Measurements from ENCODE around the gene COL1A1. TPM values are rescaled to one million over a fixed set of nuclear protein-coding genes. Genes with fewer than 3 reads are reported as not detected.

COL1A1 gene
- total and polyA plus RNA-seq, 2 experiments from 2014 or later: 1,063 to 6,071 TPM

DNA sequence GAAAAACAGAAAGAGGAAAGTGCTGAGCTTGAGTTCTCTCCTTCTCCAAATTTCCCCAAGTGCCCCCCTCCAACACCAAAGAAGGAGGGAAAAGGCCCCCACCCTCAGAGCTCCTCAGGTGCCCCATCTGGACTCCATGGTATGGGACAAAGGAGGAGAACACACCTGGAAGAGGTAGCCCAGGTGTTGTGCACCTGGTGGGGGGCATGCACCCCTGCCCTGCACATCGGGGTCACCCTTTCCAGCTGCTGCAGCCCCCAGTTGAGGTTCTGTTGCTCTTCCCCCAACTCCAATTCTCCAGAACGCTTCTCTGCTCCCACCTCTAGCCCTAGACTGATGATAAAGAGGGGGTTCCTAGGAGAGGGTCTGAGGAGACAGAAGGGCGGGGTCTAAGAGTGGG, 3.0 kb upstream of the COL1A1 start:
- no peak for TF ChIP-seq EZH2 (IDR thresholded peaks at IDR 0.05; ENCODE audit: borderline replicate concordance)
- TF ChIP-seq CTCF (IDR thresholded peaks at IDR 0.05; ENCODE audit: poor library complexity): no peak
- no peak for TF ChIP-seq EZH2phosphoT487 (IDR thresholded peaks at IDR 0.05; ENCODE audit: low read depth, severe bottlenecking, unreplicated experiment)
- no peaks in the 10 kb centered on the region for H3K9me2 ChIP-seq (replicated peaks; ENCODE audit: insufficient read depth)
- H3K9me3 ChIP-seq (ENCODE audit: low read depth): no peaks in the 10 kb centered on the region
- peak overlapping the region; percentile 88 for H3K27ac ChIP-seq
- no peaks in the 10 kb centered on the region for H4K20me1 ChIP-seq (ENCODE audit: insufficient read depth, poor library complexity, severe bottlenecking)
- H3K27me3 ChIP-seq: peaks cover 4% of the 10 kb centered on the region
- peaks cover 5% of the 10 kb centered on the region for H3K79me2 ChIP-seq
- no peaks in the 10 kb centered on the region for H3K36me3 ChIP-seq (replicated peaks; ENCODE audit: insufficient read depth, low read depth)
- peaks cover 48% of the 10 kb centered on the region for H3K4me1 ChIP-seq (ENCODE audit: insufficient read depth)
- peak overlapping the region; percentile 46 for H3K4me2 ChIP-seq
- H2AFZ ChIP-seq: no peak overlapping the region
- 96% methylated on average over 3 of the region's 3 CpGs for WGBS (ENCODE audit: low lambda C conversion rate, missing lambda C conversion rate)
- DNase-seq (ENCODE audit: low spot score): no peak
- H3K4me3 ChIP-seq: no peak overlapping the region

DNA sequence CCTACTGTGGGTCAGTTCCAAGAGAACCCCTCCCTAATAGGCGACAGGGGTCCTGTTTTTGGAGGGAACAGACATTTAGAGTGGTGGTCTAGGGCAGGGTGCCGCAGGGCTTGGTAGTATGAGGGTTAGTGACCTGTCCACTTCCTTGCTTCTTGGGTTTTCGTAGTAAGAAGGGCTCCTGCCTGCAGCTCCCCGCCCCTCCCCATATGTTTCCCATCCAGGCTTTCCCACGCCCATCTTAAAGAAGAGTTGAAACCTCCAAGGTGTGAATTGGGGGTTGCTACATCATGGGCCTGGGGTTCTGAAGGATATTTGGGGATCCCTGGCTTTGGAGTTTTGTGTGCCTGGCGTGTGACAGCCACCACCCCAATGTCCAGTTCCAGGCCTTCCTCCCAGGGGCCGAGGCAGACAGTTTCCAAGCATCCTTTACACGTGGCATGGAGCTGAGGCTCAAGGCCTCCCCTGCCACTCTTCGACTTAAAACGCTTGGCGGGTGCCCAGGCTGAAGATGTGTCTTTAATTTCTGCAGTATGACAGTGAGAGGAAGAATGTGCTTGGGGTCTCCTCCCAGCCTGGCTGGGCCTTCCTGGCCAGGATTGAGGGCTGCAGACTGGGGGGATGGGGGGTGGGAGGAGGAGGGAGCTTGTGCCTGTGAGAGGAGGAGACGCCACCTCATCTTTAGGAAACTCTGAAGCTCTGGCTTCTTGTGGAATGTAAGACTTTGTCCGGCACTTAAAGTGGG, 2.3 kb upstream of the COL1A1 start:
- H3K9me2 ChIP-seq (replicated peaks; ENCODE audit: insufficient read depth): no peaks in the 10 kb centered on the region
- no peak overlapping the region for H2AFZ ChIP-seq
- H3K27ac ChIP-seq: peak overlapping the region; percentile 88
- H3K27me3 ChIP-seq: peaks cover 4% of the 10 kb centered on the region
- TF ChIP-seq CTCF (IDR thresholded peaks at IDR 0.05; ENCODE audit: poor library complexity) (no peak), EZH2phosphoT487 (IDR thresholded peaks at IDR 0.05; ENCODE audit: low read depth, severe bottlenecking, unreplicated experiment) (no peak), EZH2 (IDR thresholded peaks at IDR 0.05; ENCODE audit: borderline replicate concordance) (no peak)
- H3K79me2 ChIP-seq: peaks cover 11% of the 10 kb centered on the region
- H3K4me1 ChIP-seq (ENCODE audit: insufficient read depth): peaks cover 46% of the 10 kb centered on the region
- no peaks in the 10 kb centered on the region for H3K9me3 ChIP-seq (ENCODE audit: low read depth)
- WGBS (ENCODE audit: low lambda C conversion rate, missing lambda C conversion rate): 68% methylated on average over 13 of the region's 13 CpGs
- peak overlapping the region; percentile 46 for H3K4me2 ChIP-seq
- peaks cover 6% of the 10 kb centered on the region for H4K20me1 ChIP-seq (ENCODE audit: insufficient read depth, poor library complexity, severe bottlenecking)
- H3K36me3 ChIP-seq (replicated peaks; ENCODE audit: insufficient read depth, low read depth): no peaks in the 10 kb centered on the region
- H3K4me3 ChIP-seq: no peak overlapping the region
- DNase-seq (ENCODE audit: low spot score): peak; percentile 75

DNA sequence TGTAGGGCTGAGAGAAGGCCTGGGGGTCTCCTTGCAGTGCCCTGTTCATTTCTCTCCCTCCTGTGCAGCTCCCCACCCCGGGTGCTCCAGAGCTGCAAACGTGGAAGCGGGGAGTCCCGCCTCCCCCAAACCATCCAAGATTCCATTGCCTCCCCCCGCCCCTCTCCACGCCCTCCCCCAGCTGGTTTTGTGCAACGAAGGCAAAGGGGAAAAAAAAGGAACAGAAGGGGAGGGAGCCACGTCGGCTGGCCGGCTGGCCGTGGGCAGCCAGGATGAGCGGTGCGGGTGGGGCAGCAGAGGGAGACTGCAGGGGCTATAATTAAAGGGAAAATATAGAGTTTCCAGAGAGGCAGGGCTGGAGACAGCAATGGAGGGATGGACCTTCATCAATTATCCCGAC, 1.7 kb upstream of the COL1A1 start:
- Histone ChIP-seq H3K79me2 (peaks cover 16% of the 10 kb centered on the region), H2AFZ (no peak overlapping the region), H3K4me2 (peak overlapping the region; percentile 46), H3K4me1 (ENCODE audit: insufficient read depth) (peaks cover 45% of the 10 kb centered on the region), H4K20me1 (ENCODE audit: insufficient read depth, poor library complexity, severe bottlenecking) (peaks cover 12% of the 10 kb centered on the region), H3K9me3 (ENCODE audit: low read depth) (no peaks in the 10 kb centered on the region), H3K36me3 (replicated peaks; ENCODE audit: insufficient read depth, low read depth) (no peaks in the 10 kb centered on the region), H3K9me2 (replicated peaks; ENCODE audit: insufficient read depth) (no peaks in the 10 kb centered on the region), H3K27ac (peak overlapping the region; percentile 88), H3K4me3 (no peak overlapping the region), H3K27me3 (peaks cover 4% of the 10 kb centered on the region)
- no peak for DNase-seq (ENCODE audit: low spot score)
- no peak for TF ChIP-seq EZH2 (IDR thresholded peaks at IDR 0.05; ENCODE audit: borderline replicate concordance)
- TF ChIP-seq EZH2phosphoT487 (IDR thresholded peaks at IDR 0.05; ENCODE audit: low read depth, severe bottlenecking, unreplicated experiment): no peak
- TF ChIP-seq CTCF (IDR thresholded peaks at IDR 0.05; ENCODE audit: poor library complexity): no peak
- 61% methylated on average over 14 of the region's 14 CpGs for WGBS (ENCODE audit: low lambda C conversion rate, missing lambda C conversion rate)

Measured in hepatocyte (in vitro differentiated cells).